Measurements from ENCODE around the gene FCHO1. TPM values are rescaled to one million over a fixed set of nuclear protein-coding genes. Genes with fewer than 3 reads are reported as not detected.

FCHO1 gene
- total and polyA plus RNA-seq, 9 donors, result 0.95 to 4.3 (median 2.8) TPM

DNA sequence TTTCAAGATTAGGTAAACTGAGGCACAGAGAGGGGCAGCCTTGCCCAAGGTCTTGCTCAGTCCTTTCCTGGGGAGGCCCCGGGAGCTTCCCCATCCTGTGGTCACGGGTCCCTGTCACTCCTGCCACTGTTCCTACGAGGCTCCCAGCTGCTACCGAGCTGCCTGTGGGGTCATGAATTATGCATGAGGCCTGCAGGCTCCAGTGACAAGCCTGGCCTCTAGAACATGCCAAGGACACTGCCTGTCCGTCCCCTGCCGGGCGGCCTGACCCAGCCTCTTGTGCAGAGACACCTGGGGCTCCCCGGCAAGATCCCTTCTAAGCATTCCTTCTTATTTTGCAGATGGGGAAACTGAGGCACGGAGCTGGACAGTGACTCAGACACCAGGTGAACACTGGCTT, 2.7 kb downstream of the FCHO1 start:
- intact Hi-C loops (cut with DNase I), result no loop called here
- Histone ChIP-seq H3K36me3 (no peaks in the 10 kb centered on the region), H3K4me3 (no peak overlapping the region), H3K27ac (no peak overlapping the region), H3K9me3 (no peaks in the 10 kb centered on the region), H3K27me3 (no peaks in the 10 kb centered on the region), H3K4me1 (ENCODE audit: insufficient read depth) (peaks cover 3% of the 10 kb centered on the region)
- TF ChIP-seq, protein P1, sequence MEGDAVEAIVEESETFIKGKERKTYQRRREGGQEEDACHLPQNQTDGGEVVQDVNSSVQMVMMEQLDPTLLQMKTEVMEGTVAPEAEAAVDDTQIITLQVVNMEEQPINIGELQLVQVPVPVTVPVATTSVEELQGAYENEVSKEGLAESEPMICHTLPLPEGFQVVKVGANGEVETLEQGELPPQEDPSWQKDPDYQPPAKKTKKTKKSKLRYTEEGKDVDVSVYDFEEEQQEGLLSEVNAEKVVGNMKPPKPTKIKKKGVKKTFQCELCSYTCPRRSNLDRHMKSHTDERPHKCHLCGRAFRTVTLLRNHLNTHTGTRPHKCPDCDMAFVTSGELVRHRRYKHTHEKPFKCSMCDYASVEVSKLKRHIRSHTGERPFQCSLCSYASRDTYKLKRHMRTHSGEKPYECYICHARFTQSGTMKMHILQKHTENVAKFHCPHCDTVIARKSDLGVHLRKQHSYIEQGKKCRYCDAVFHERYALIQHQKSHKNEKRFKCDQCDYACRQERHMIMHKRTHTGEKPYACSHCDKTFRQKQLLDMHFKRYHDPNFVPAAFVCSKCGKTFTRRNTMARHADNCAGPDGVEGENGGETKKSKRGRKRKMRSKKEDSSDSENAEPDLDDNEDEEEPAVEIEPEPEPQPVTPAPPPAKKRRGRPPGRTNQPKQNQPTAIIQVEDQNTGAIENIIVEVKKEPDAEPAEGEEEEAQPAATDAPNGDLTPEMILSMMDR (IDR thresholded peaks at IDR 0.05), result no peak
- TF ChIP-seq POLR2A (IDR thresholded peaks at IDR 0.05), result no peak
- WGBS, 3 donors, result 59 to 70% (median 70%) methylated on average over 8 to 9 of the region's 9 CpGs
- DNase-seq, result no peak

DNA sequence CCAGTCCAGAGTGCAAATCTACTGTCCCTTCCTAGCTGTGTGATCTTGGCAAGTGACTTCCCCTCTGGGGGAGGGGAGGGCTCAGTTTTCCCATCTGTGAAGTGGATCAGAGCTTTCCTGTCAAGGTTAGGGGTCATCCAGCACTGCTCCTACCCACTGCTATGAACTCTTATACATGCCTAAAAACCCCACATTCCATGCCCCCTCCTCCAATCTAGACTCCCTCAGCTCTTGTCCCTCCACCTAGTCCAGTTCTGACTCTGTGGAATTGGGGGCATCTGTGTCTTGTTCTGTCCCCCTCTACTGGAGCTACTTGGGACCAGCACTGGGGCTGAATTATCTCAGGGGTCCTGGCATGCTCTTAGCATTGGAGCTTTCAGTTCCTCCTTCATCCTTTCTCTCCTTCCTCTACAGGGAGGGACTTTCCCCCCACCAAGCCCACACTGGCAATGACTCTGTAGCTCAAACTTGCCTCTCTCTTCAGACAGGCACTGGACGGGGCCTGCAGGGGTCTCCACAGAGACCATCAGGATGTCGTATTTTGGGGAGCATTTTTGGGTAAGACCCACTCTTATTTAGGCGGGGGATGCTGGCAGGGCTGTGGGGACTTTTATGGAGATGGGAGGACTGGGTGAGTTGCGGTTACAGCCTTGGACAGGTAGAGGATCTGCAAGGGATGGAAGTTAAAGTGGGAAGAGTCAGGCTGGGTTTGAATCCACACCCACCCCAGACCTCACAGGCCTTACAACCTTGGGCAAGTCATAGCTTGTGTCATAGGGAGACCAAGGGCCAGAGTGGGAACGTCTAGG, 3.6 kb downstream of the FCHO1 start:
- DNase-seq, result no peak
- intact Hi-C loops (cut with DNase I), result no loop called here

DNA sequence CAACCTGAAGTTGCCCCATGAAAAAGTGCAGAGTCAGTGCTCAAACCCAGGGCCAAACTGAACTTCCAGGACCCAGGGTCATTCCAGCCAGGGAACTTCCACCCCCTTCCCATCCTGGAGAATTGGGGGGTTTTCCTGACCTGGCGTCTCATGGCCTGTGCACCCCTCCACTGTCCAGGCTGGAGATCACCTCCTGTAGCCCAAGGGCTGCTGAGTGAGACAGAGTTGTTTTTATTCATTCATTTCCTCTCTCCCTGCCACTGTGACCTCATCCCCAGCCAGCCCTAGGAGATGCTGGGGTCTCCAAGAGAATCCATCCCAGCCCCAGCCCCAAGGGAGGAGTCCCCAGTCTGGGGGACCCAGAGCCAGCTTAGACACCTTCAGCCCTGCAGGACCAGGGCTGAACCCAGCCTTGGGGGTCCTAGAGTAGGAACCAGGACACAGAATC, 4.2 kb downstream of the FCHO1 start:
- Histone ChIP-seq H3K9me3 (no peaks in the 10 kb centered on the region), H3K27ac (no peak overlapping the region), H3K36me3 (no peaks in the 10 kb centered on the region), H3K4me3 (no peak overlapping the region), H3K27me3 (no peaks in the 10 kb centered on the region), H3K4me1 (ENCODE audit: insufficient read depth) (peaks cover 3% of the 10 kb centered on the region)
- TF ChIP-seq POLR2A (IDR thresholded peaks at IDR 0.05) (no peak), EP300 (IDR thresholded peaks at IDR 0.05) (no peak)
- TF ChIP-seq, protein P1 (IDR thresholded peaks at IDR 0.05), result no peak
- 75 to 100% (median 94%) methylated on average over 1 of the region's 1 CpG for WGBS, 3 donors
- intact Hi-C loops (cut with DNase I), result no loop called here
- no peak for DNase-seq

More for the DNA sequence above, 3.6 kb downstream of the FCHO1 start:
- no peak overlapping the region for H3K4me3 ChIP-seq
- no peak overlapping the region for H3K27ac ChIP-seq
- peaks cover 3% of the 10 kb centered on the region for H3K4me1 ChIP-seq (ENCODE audit: insufficient read depth)
- 87 to 91% (median 88%) methylated on average over 5 of the region's 5 CpGs for whole genome bisulfite sequencing, 3 donors
- no peaks in the 10 kb centered on the region for H3K36me3 ChIP-seq
- TF ChIP-seq, protein P1 (IDR thresholded peaks at IDR 0.05), result no peak
- TF ChIP-seq EP300 (IDR thresholded peaks at IDR 0.05) (no peak), POLR2A (IDR thresholded peaks at IDR 0.05) (no peak)
- no peaks in the 10 kb centered on the region for H3K27me3 ChIP-seq
- H3K9me3 ChIP-seq, result no peaks in the 10 kb centered on the region

DNA sequence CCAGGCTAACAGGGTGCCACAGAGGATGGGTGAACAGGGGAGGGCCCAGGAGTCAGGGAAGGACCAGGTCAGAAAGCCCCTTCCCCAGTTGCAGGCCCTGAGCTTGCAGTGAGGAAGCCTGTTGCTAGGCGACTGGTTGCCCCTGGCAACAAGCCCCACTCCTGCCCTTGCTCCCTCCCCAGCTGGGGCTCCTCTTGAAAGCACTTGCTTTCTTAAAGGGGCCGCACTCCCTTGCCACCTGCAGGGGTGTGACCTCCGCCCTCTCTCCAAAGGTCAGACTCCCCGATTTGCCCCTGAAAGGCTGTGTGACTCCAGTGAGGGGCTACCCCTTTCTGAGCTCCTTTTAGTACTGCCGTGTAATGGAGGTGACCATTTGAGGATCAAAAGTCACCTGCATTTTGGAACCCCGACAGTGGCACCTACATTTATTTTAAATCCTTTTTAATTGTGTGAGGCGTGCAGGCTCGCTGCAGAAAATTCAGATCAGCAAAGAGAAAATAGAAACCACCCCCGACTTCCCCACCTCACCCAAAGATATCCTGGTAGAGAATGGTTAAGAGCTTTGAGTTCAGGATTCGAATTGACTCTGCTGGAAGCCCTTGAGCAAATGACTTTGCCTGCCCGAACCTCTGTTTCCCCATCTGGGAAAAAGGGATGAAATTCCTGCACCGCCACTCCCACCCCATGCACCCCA, 4.8 kb downstream of the FCHO1 start:
- intact Hi-C loops (cut with DNase I), result no loop called here
- Histone ChIP-seq H3K9me3 (no peaks in the 10 kb centered on the region), H3K27ac (no peak overlapping the region), H3K36me3 (no peaks in the 10 kb centered on the region), H3K27me3 (no peaks in the 10 kb centered on the region), H3K4me3 (no peak overlapping the region), H3K4me1 (ENCODE audit: insufficient read depth) (peaks cover 3% of the 10 kb centered on the region)
- no peak for TF ChIP-seq EP300 (IDR thresholded peaks at IDR 0.05)
- TF ChIP-seq, protein P1 (IDR thresholded peaks at IDR 0.05), result no peak
- TF ChIP-seq POLR2A (IDR thresholded peaks at IDR 0.05), result no peak
- peak in 2 of 5 donors; percentile 53 to 65 for DNase-seq
- WGBS, 3 donors, result 70 to 75% (median 74%) methylated on average over 12 of the region's 12 CpGs

Measured in ovary (tissue), 9 donors.